Measurements from ENCODE around the gene OR6B2. TPM values are rescaled to one million over a fixed set of nuclear protein-coding genes. Genes with fewer than 3 reads are reported as not detected.

The OR6B2 gene
- total RNA-seq, 1 donor: not detected

- no peaks in the 10 kb centered on the region for H3K36me3 ChIP-seq (ENCODE audit: insufficient read depth, low read length)
- H4K20me1 ChIP-seq (ENCODE audit: insufficient read depth, low read length): no peaks in the 10 kb centered on the region
- no peak overlapping the region for H3K4me2 ChIP-seq (ENCODE audit: insufficient read depth, low read length)
- no peak overlapping the region for H2AFZ ChIP-seq (ENCODE audit: low read length)
- H3K79me2 ChIP-seq (ENCODE audit: insufficient read depth, low read length): no peaks in the 10 kb centered on the region
- H3K4me3 ChIP-seq (ENCODE audit: insufficient read depth, low read length): no peak overlapping the region
- no peak for DNase-seq (ENCODE audit: insufficient read length, low spot score, missing footprints)
- TF ChIP-seq, protein P1, sequence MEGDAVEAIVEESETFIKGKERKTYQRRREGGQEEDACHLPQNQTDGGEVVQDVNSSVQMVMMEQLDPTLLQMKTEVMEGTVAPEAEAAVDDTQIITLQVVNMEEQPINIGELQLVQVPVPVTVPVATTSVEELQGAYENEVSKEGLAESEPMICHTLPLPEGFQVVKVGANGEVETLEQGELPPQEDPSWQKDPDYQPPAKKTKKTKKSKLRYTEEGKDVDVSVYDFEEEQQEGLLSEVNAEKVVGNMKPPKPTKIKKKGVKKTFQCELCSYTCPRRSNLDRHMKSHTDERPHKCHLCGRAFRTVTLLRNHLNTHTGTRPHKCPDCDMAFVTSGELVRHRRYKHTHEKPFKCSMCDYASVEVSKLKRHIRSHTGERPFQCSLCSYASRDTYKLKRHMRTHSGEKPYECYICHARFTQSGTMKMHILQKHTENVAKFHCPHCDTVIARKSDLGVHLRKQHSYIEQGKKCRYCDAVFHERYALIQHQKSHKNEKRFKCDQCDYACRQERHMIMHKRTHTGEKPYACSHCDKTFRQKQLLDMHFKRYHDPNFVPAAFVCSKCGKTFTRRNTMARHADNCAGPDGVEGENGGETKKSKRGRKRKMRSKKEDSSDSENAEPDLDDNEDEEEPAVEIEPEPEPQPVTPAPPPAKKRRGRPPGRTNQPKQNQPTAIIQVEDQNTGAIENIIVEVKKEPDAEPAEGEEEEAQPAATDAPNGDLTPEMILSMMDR (IDR thresholded peaks at IDR 0.05; ENCODE audit: extremely low read depth, low read depth, low read length): no peak
- peaks cover 9% of the 10 kb centered on the region for H3K27me3 ChIP-seq (ENCODE audit: insufficient read depth, low read length)
- H3K4me1 ChIP-seq (ENCODE audit: insufficient read depth, low read length): no peaks in the 10 kb centered on the region
- no peaks in the 10 kb centered on the region for H3K9me3 ChIP-seq (ENCODE audit: low read depth, low read length)
- no peak overlapping the region for H3K27ac ChIP-seq (ENCODE audit: low read depth, low read length)
These were observed 2.4 kb upstream of the OR6B2 start for GRCh38 chr2:240032406-240033329.

DNA sequence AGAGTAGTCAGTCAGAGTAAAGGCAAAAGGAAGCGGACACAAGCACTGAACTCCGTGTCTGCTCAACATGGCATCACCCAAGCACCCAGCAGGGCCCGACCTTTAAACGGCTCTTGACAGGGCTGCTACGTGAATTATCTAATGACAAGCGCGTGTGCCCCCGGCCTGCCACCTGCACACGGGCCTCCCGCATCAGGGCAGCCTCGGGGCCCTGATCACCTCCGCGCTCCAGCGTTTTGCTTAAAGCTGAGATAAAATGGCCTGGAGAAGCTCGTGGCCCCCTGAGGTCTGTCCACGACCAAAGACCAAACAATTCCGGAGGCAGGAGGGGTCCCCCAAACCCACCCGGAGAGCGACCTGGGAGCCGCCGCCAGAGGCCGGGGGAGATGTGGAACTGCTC lies 5.5 kb downstream of the OR6B2 start:
- peaks cover 15% of the 10 kb centered on the region for H3K36me3 ChIP-seq (ENCODE audit: insufficient read depth, low read length)
- H3K4me3 ChIP-seq (ENCODE audit: insufficient read depth, low read length): peak overlapping the region; percentile 93
- no peaks in the 10 kb centered on the region for H3K27me3 ChIP-seq (ENCODE audit: insufficient read depth, low read length)
- no peaks in the 10 kb centered on the region for H3K9me3 ChIP-seq (ENCODE audit: low read depth, low read length)
- H2AFZ ChIP-seq (ENCODE audit: low read length): peak overlapping the region; percentile 79
- TF ChIP-seq, protein P1 (IDR thresholded peaks at IDR 0.05; ENCODE audit: extremely low read depth, low read depth, low read length): no peak
- peak overlapping the region; percentile 96 for H3K4me2 ChIP-seq (ENCODE audit: insufficient read depth, low read length)
- no peak for DNase-seq (ENCODE audit: insufficient read length, low spot score, missing footprints)
- peak overlapping the region; percentile 80 for H3K27ac ChIP-seq (ENCODE audit: low read depth, low read length)
- H4K20me1 ChIP-seq (ENCODE audit: insufficient read depth, low read length): peaks cover 22% of the 10 kb centered on the region
- H3K4me1 ChIP-seq (ENCODE audit: insufficient read depth, low read length): peaks cover 10% of the 10 kb centered on the region
- peaks cover 54% of the 10 kb centered on the region for H3K79me2 ChIP-seq (ENCODE audit: insufficient read depth, low read length)

DNA sequence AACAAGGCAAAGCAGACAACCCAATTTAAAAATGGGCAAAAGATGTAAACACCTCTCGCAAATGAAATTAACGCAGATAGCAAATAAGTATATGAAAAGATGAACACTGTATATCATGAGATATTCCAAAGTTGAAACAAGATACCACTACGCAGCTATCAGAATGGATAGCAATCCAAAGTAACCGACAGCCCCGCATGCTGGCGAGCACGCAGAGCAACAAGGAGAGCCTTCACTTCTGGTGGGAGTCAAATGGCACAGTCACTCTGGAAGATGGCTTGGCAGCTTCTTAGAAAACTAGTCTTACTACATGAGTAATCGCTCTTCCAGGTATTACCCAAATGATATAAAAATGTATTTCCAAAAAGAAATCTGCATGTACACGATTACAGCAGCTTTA lies 6.4 kb downstream of the OR6B2 start:
- Histone ChIP-seq H4K20me1 (ENCODE audit: insufficient read depth, low read length) (peaks cover 22% of the 10 kb centered on the region), H3K4me1 (ENCODE audit: insufficient read depth, low read length) (peaks cover 10% of the 10 kb centered on the region), H3K27me3 (ENCODE audit: insufficient read depth, low read length) (no peaks in the 10 kb centered on the region), H3K27ac (ENCODE audit: low read depth, low read length) (no peak overlapping the region), H3K4me3 (ENCODE audit: insufficient read depth, low read length) (peak overlapping the region; percentile 93), H3K79me2 (ENCODE audit: insufficient read depth, low read length) (peaks cover 58% of the 10 kb centered on the region), H3K9me3 (ENCODE audit: low read depth, low read length) (no peaks in the 10 kb centered on the region), H3K36me3 (ENCODE audit: insufficient read depth, low read length) (peaks cover 21% of the 10 kb centered on the region), H2AFZ (ENCODE audit: low read length) (no peak overlapping the region), H3K4me2 (ENCODE audit: insufficient read depth, low read length) (peak overlapping the region; percentile 96)
- DNase-seq (ENCODE audit: insufficient read length, low spot score, missing footprints): no peak
- TF ChIP-seq, protein P1 (IDR thresholded peaks at IDR 0.05; ENCODE audit: extremely low read depth, low read depth, low read length): no peak

- peak; percentile 91 for DNase-seq (ENCODE audit: insufficient read length, low spot score, missing footprints)
- H3K4me1 ChIP-seq (ENCODE audit: insufficient read depth, low read length): peaks cover 10% of the 10 kb centered on the region
- H3K4me2 ChIP-seq (ENCODE audit: insufficient read depth, low read length): no peak overlapping the region
- no peak overlapping the region for H2AFZ ChIP-seq (ENCODE audit: low read length)
- no peaks in the 10 kb centered on the region for H3K27me3 ChIP-seq (ENCODE audit: insufficient read depth, low read length)
- peaks cover 69% of the 10 kb centered on the region for H3K79me2 ChIP-seq (ENCODE audit: insufficient read depth, low read length)
- TF ChIP-seq, protein P1 (IDR thresholded peaks at IDR 0.05; ENCODE audit: extremely low read depth, low read depth, low read length): peak; percentile 86
- no peaks in the 10 kb centered on the region for H3K9me3 ChIP-seq (ENCODE audit: low read depth, low read length)
- peaks cover 37% of the 10 kb centered on the region for H3K36me3 ChIP-seq (ENCODE audit: insufficient read depth, low read length)
- peaks cover 22% of the 10 kb centered on the region for H4K20me1 ChIP-seq (ENCODE audit: insufficient read depth, low read length)
- no peak overlapping the region for H3K27ac ChIP-seq (ENCODE audit: low read depth, low read length)
- no peak overlapping the region for H3K4me3 ChIP-seq (ENCODE audit: insufficient read depth, low read length)
These were observed 8.6 kb downstream of the OR6B2 start for GRCh38 chr2:240021488-240022104.
